Liver (tissue), 2 donors: ENCODE results near the gene CCDC80.

Source experiments
- EGR1 ChIP-seq, 2 donors: IDR thresholded peaks; 2 replicates each; pipeline ENCODE4 v1.6.1; 2016 to 2018; ENCODE audit warnings: antibody characterized with exemption in 2 of 2, low read depth in 2 of 2
- SP1 ChIP-seq: IDR thresholded peaks from 2 replicates; pipeline ENCODE4 v1.6.1; 2018; ENCODE audit warnings: antibody characterized with exemption, mild to moderate bottlenecking
- donor health status: healthy.

DNA sequence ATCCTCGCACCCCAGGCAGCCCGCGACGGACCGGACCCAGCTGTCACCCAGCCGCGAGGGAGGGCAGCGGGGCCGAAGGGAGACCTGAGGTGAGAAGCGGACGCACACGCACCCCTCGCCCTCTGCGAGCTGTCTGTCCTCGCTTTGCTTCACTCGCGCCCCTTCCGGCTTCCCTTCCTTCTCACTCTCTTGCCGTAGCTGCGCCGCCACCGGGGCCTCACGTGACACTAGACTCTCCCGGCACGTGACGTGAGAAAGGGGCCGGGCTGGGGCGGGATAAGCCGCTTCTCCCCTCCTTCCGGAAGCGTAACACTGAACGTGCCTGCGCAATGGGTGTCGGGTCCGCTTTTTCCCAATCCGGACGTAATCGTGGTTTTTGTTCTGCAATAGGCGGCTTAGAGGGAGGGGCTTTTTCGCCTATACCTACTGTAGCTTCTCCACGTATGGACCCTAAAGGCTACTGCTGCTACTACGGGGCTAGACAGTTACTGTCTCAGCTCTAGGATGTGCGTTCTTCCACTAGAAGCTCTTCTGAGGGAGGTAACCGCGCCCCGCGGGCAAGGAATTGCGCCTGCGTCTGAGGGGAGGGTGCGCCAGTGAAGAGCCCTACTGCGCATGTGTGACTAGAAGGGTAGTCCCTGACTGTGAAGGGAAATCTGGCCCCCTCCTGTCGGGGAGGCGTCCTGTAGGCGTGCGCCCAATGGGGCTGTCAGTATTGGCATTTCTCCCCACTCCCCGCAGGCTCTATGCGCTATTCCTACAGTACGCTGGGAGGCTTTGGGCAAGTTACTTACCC, 79.0 kb downstream of the CCDC80 start, which contains the start of the genes ATG3 and SLC35A5:
- peak; percentile 70 for TF ChIP-seq SP1
- TF ChIP-seq EGR1 (IDR thresholded peaks at IDR 0.05; ENCODE audit: low read depth in 2 of 2), result peak in 1 of 2 donors; percentile 82
